Measurements from ENCODE around the gene PRRG4.
A peak's percentile ranks its signal among the peaks of the same experiment; 100 is the strongest.

The PRRG4 gene

GRCh38 chr11:32830413-32830738 is 649 bp downstream of the PRRG4 start:
- Histone ChIP-seq H3K4me3 (replicated peaks; ENCODE audit: insufficient read depth, low read length) (peak overlapping the region; percentile 82), H3K27me3 (ENCODE audit: insufficient read depth, poor library complexity, severe bottlenecking) (no peaks in the 10 kb centered on the region), H3K27ac (replicated peaks) (peak overlapping the region; percentile 72)
- TF ChIP-seq SPI1 (IDR thresholded peaks at IDR 0.05; ENCODE audit: borderline replicate concordance, low read depth) (no peak), GABPA (IDR thresholded peaks at IDR 0.05; ENCODE audit: low read depth) (no peak), POLR2AphosphoS5 (IDR thresholded peaks at IDR 0.05; ENCODE audit: low read depth) (no peak), REST (IDR thresholded peaks at IDR 0.05; ENCODE audit: insufficient replicate concordance, low read depth) (no peak)
- TF ChIP-seq, protein P1, sequence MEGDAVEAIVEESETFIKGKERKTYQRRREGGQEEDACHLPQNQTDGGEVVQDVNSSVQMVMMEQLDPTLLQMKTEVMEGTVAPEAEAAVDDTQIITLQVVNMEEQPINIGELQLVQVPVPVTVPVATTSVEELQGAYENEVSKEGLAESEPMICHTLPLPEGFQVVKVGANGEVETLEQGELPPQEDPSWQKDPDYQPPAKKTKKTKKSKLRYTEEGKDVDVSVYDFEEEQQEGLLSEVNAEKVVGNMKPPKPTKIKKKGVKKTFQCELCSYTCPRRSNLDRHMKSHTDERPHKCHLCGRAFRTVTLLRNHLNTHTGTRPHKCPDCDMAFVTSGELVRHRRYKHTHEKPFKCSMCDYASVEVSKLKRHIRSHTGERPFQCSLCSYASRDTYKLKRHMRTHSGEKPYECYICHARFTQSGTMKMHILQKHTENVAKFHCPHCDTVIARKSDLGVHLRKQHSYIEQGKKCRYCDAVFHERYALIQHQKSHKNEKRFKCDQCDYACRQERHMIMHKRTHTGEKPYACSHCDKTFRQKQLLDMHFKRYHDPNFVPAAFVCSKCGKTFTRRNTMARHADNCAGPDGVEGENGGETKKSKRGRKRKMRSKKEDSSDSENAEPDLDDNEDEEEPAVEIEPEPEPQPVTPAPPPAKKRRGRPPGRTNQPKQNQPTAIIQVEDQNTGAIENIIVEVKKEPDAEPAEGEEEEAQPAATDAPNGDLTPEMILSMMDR (IDR thresholded peaks at IDR 0.05; ENCODE audit: insufficient read depth, low read length), result no peak
- DNase-seq (ENCODE audit: low read depth in 1 of 2, low spot score in 1 of 2), result peak; percentile 55 to 71

DNA sequence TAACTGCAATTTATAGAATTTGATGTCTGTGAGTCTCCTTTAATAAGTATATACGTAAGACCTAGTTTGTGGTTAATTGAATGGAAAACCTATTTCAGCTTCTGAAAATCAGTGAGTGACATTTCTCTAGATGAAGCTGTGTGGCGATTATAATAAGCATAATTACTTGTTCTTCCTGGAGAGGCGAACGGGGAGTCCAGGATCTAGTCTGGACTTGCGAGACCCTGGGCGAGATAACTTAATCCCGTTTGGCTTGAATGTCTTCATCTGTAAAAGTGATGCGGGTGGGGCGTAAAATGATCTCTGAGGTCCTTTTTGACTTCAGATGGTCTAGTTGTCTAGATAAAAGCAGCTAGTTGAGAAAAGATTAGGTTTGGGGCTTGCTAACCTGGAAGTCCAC is 1.1 kb downstream of the PRRG4 start:
- Histone ChIP-seq H3K4me3 (replicated peaks; ENCODE audit: insufficient read depth, low read length) (no peak overlapping the region), H3K27me3 (ENCODE audit: insufficient read depth, poor library complexity, severe bottlenecking) (no peaks in the 10 kb centered on the region), H3K27ac (replicated peaks) (peak overlapping the region; percentile 72)
- TF ChIP-seq REST (IDR thresholded peaks at IDR 0.05; ENCODE audit: insufficient replicate concordance, low read depth) (no peak), SPI1 (IDR thresholded peaks at IDR 0.05; ENCODE audit: borderline replicate concordance, low read depth) (no peak), GABPA (IDR thresholded peaks at IDR 0.05; ENCODE audit: low read depth) (no peak), POLR2AphosphoS5 (IDR thresholded peaks at IDR 0.05; ENCODE audit: low read depth) (no peak)
- TF ChIP-seq, protein P1 (IDR thresholded peaks at IDR 0.05; ENCODE audit: insufficient read depth, low read length), result no peak
- DNase-seq (ENCODE audit: low read depth in 1 of 2, low spot score in 1 of 2), result no peak

GRCh38 chr11:32831221-32831620 is 1.5 kb downstream of the PRRG4 start:
- no peaks in the 10 kb centered on the region for H3K27me3 ChIP-seq (ENCODE audit: insufficient read depth, poor library complexity, severe bottlenecking)

More at GRCh38 chr11:32831221-32831620, 1.5 kb downstream of the PRRG4 start:
- TF ChIP-seq, protein P1 (IDR thresholded peaks at IDR 0.05; ENCODE audit: insufficient read depth, low read length), result no peak
- no peak for TF ChIP-seq SPI1 (IDR thresholded peaks at IDR 0.05; ENCODE audit: borderline replicate concordance, low read depth)
- TF ChIP-seq REST (IDR thresholded peaks at IDR 0.05; ENCODE audit: insufficient replicate concordance, low read depth), result no peak
- TF ChIP-seq POLR2AphosphoS5 (IDR thresholded peaks at IDR 0.05; ENCODE audit: low read depth), result no peak
- TF ChIP-seq GABPA (IDR thresholded peaks at IDR 0.05; ENCODE audit: low read depth), result no peak
- Histone ChIP-seq H3K4me3 (replicated peaks; ENCODE audit: insufficient read depth, low read length) (no peak overlapping the region), H3K27ac (replicated peaks) (no peak overlapping the region)
- DNase-seq (ENCODE audit: low read depth in 1 of 2, low spot score in 1 of 2), result no peak

All from HL-60 (cell line).